NB4 (cell line): ENCODE data around the gene CUL1.

Experiments
- MYC ChIP-seq: IDR thresholded peaks from 2 replicates; pipeline ENCODE4 v1.6.1; 2011; ENCODE audit warnings: low read depth, low read length
- POLR2A ChIP-seq: IDR thresholded peaks from 2 replicates; pipeline ENCODE4 v1.6.1; 2011; ENCODE audit warnings: mild to moderate bottlenecking; ENCODE audit not compliant: insufficient read length; ENCODE audit errors: extremely low read depth
- TF ChIP-seq, protein P1 (sequence below): IDR thresholded peaks from one replicate; pipeline ENCODE4 v1.5.1; 2012; ENCODE audit warnings: low read depth, low read length
- TF ChIP-seq, protein P2 (sequence below): IDR thresholded peaks from 2 replicates; pipeline ENCODE4 v1.6.1; 2011; ENCODE audit warnings: low read depth, low read length

GRCh38 chr7:148698007-148698396 lies 701 bp upstream of the CUL1 start:
- TF ChIP-seq POLR2A = no peak
- TF ChIP-seq, protein P1, sequence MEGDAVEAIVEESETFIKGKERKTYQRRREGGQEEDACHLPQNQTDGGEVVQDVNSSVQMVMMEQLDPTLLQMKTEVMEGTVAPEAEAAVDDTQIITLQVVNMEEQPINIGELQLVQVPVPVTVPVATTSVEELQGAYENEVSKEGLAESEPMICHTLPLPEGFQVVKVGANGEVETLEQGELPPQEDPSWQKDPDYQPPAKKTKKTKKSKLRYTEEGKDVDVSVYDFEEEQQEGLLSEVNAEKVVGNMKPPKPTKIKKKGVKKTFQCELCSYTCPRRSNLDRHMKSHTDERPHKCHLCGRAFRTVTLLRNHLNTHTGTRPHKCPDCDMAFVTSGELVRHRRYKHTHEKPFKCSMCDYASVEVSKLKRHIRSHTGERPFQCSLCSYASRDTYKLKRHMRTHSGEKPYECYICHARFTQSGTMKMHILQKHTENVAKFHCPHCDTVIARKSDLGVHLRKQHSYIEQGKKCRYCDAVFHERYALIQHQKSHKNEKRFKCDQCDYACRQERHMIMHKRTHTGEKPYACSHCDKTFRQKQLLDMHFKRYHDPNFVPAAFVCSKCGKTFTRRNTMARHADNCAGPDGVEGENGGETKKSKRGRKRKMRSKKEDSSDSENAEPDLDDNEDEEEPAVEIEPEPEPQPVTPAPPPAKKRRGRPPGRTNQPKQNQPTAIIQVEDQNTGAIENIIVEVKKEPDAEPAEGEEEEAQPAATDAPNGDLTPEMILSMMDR = no peak
- TF ChIP-seq MYC = no peak
- TF ChIP-seq, protein P2, sequence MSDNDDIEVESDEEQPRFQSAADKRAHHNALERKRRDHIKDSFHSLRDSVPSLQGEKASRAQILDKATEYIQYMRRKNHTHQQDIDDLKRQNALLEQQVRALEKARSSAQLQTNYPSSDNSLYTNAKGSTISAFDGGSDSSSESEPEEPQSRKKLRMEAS = no peak
